EL (cell line): ENCODE data around the gene VOPP1.
"Not testable (repeated sequence)": the region's sequence is repeated elsewhere in the genome, so short reads cannot be mapped to it uniquely, and the experiment has no call there.

Experiments used
- DNase-seq: peaks from one replicate; pipeline ENCODE4 v3.0.0-alpha.2; 2016

Gene VOPP1, protein sequence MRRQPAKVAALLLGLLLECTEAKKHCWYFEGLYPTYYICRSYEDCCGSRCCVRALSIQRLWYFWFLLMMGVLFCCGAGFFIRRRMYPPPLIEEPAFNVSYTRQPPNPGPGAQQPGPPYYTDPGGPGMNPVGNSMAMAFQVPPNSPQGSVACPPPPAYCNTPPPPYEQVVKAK

GRCh38 chr7:55572378-55573233 lies at the start of gene VOPP1:
VOPP1 (minus strand) TSS chr7:55572502; CDS start chr7:55572324, 178 bp downstream.
- DNase-seq, result peak; percentile 77

DNA sequence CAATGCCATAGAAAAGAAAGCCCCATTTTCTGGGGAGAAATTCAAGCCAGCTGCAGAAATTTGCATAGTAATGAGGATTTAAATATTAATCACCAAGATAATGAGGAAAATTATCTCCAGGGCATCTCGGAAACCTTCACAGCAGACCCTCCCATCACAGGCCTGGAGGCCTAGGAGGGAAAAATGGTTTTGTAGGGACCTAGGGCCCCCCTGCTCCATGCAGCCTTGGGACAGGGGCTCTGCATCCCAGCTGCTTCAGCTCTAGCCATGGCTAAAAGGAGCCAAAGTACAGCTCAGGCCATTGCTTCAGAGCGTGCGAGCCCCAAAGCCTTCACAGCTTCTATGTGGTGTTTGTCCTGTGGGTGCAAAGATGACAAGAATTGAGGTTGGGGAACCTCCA lies 46.6 kb upstream of the VOPP1 start:
- DNase-seq, result no peak

DNA sequence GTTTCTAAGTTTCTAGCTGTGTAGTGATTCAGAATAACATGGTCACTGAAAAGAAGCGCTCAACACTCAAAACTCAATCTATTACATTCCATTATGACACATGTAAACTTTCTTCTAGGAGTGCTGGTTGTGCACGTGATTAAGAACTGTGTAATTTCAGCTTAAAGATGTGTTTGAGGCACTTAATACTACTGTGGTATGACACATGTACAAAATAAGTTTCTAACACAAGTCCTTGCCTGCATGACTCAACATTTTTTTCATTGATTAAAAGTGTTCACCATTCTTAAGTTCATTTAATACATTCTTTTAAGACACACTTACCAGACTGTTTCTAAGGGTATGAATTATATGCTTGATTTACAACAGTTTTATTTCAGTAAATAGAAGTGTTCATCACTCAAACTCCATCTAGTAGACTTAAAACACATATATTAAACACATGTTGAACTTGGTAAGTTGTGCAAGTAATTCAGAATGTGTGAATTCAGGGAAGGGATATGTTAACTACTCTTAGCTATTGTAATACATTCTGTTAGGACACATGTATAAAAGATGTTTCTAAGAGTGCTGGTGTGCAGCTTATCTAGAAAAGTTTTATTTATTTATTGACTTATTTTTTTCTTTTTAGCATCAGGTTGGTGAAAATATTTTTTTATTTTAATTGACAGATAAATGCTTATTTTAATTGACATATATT lies 42.2 kb upstream of the VOPP1 start:
- DNase-seq, result not testable (repeated sequence)

- DNase-seq, result not testable (repeated sequence)
Measured at GRCh38 chr7:55609726-55610125, 37.4 kb upstream of the VOPP1 start.

- not testable (repeated sequence) for DNase-seq
Measured at GRCh38 chr7:55605661-55606060, 33.4 kb upstream of the VOPP1 start.

- DNase-seq, result peak; percentile 17
Measured at GRCh38 chr7:55597944-55598499, 25.7 kb upstream of the VOPP1 start.

- DNase-seq, result not testable (repeated sequence)
Measured at GRCh38 chr7:55597214-55597739, 25.0 kb upstream of the VOPP1 start.

GRCh38 chr7:55595511-55595910 lies 23.2 kb upstream of the VOPP1 start:
- DNase-seq, result no peak

DNA sequence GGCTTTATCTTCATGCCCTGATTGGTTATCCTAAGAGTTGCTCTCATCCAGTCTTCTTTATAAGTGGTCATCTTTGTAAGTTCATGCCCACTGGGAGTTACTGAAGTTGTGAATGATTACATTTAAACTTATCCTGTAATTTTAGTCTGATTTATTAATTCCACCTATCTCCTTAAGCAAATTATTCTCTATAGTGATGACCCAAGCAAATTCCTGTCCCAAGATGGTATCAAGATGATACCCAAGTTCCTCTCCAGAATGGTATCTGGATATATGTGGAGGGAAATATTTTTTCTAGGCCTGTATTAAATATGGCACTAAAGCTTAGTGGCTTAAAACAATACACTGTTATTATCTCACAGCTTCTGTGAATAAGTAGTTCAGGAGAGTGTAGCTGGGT lies 22.6 kb upstream of the VOPP1 start:
- DNase-seq, result no peak

GRCh38 chr7:55594414-55594813 lies 22.1 kb upstream of the VOPP1 start:
- DNase-seq, result no peak

- peak; percentile 55 for DNase-seq
Measured at GRCh38 chr7:55593515-55594318, 21.4 kb upstream of the VOPP1 start.

GRCh38 chr7:55593172-55593514 lies 20.8 kb upstream of the VOPP1 start:
- no peak for DNase-seq

- DNase-seq, result no peak
Measured at GRCh38 chr7:55592492-55592891, 20.2 kb upstream of the VOPP1 start.

- no peak for DNase-seq
Measured at GRCh38 chr7:55591282-55591931, 19.1 kb upstream of the VOPP1 start.

GRCh38 chr7:55590517-55591281 lies 18.4 kb upstream of the VOPP1 start:
- no peak for DNase-seq

- no peak for DNase-seq
Measured at GRCh38 chr7:55589905-55590304, 17.6 kb upstream of the VOPP1 start.

GRCh38 chr7:55588976-55589604 lies 16.8 kb upstream of the VOPP1 start:
- no peak for DNase-seq

GRCh38 chr7:55588379-55588699 lies 16.0 kb upstream of the VOPP1 start:
- DNase-seq, result no peak

DNA sequence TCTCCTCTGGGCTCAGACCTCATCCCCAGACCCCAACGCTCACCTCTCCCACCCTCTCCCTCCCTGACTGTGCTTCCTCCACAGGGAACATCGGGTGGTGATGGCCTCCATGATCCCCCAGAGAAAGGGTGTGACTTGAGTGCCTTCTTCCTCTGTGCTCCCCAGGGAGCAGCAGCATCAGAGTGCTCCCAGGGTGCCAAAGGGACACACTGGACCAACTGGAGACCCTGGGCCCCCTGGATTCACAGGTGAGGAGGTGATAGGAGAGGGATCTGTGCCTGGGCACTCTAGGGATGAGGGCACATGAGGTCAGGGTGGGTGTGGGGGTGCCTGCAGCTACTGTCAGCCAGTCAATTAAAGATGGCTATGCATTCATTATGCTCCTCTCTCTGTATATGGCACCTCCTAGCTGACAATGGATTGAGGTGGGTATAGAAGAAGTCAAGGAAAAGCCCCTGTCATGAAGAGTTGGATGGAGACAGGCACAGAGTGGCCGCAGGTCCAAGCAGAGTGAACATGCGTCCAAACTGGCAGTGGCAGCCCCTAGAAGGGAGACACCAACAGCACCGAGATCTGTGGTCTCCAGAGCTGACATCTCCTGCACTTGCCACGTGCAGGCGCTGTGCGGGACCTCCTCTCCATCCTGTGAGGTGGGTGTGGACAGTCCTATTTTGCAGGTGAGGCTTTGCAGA lies 15.5 kb upstream of the VOPP1 start:
- no peak for DNase-seq

DNA sequence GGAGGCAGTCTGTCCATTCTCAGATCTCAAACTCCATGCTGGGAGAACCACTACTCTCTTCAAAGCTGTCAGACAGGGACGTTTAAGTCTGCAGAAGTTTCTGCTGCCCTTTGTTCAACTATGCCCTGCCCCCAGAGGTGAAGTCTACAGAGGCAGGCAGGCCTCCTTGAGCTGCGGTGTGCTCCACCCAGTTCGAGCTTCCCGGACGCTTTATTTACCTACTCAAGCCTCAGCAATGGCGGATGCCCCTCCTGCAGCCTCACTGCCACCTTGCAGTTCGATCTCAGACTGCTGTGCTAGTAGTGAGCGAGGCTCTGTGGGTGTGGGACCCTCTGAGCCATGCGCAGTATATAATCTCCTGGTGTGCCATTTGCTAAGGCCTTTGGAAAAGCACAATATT lies 10.4 kb upstream of the VOPP1 start:
- not testable (repeated sequence) for DNase-seq
